Vagina (tissue), 2 donors: ENCODE results near the gene PDXK.

Source experiments
- CTCF ChIP-seq, 3 experiments: fragments of 450-650 bp in 2 of 3; fragments of 200-600 bp in 1 of 3; sonication (generic) in 1 of 3; IDR thresholded peaks; one replicate each; pipeline ENCODE4 v1.5.1; 2017 to 2019; ENCODE audit warnings: antibody characterized with exemption in 3 of 3, mild to moderate bottlenecking in 2 of 3, moderate library complexity in 2 of 3
- POLR2A ChIP-seq, 2 donors: fragments of 450-650 bp; IDR thresholded peaks; one replicate each; pipeline ENCODE4 v1.6.1; 2017; ENCODE audit warnings: antibody characterized with exemption in 2 of 2, mild to moderate bottlenecking in 2 of 2, moderate library complexity in 2 of 2
- POLR2AphosphoS5 ChIP-seq, 2 donors: sonication (generic); formaldehyde crosslinking; IDR thresholded peaks; one replicate each; pipeline ENCODE4 v1.9.0; 2017; ENCODE audit warnings: antibody characterized with exemption in 2 of 2, mild to moderate bottlenecking in 2 of 2, low read depth in 1 of 2; ENCODE audit not compliant: insufficient read depth in 1 of 2

- TF ChIP-seq CTCF (IDR thresholded peaks at IDR 0.05) = no peak
- no peak for TF ChIP-seq POLR2A (IDR thresholded peaks at IDR 0.05)
- no peak for TF ChIP-seq POLR2AphosphoS5 (IDR thresholded peaks at IDR 0.05; ENCODE audit: insufficient read depth in 1 of 2, low read depth in 1 of 2)
Observed at GRCh38 chr21:43737158-43737950, 18.4 kb downstream of the PDXK start.
